NCI-H1930 (cell line): ENCODE measurements around the gene SAMD14.

Source experiments
- DNase-seq, 2 experiments: peaks; one replicate each; lab custom pipeline; 2025; lab: John Stamatoyannopoulos, UW

The SAMD14 gene

DNA sequence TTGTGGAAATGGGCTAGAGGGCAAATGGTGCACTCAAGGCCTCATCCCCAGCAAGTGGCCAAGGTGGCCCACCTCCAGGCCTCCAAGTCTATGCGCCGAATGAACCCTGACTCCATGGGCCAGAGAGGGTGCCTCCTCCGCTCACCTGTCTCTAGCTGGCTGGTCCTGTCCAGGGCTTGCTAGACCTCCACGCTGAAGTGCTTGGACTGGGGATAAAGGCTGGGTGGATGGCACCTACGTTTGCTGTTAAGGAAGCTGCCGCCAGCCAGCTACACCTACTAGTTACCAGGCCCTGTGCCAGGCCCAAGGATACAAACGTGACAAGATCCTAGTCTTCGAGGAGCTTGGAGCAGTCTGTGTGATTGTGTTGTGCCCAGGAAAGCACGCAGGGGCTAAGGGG lies 35.1 kb upstream of the SAMD14 start:
- DNase-seq: no peak

DNA sequence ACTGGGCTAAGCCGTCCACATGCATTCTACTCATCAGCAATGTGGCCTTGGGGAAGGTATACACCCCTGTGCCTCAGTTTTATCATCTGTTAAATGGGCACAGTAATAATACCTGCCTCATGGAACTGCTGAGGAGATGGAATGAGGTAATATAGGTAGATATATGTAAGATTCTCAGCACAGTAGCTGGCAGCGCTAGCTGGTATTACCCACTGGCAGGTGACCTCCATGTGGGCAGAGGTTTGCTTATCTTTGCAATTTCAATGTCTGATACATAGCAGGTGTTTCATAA lies 34.7 kb upstream of the SAMD14 start:
- no peak for DNase-seq

DNA sequence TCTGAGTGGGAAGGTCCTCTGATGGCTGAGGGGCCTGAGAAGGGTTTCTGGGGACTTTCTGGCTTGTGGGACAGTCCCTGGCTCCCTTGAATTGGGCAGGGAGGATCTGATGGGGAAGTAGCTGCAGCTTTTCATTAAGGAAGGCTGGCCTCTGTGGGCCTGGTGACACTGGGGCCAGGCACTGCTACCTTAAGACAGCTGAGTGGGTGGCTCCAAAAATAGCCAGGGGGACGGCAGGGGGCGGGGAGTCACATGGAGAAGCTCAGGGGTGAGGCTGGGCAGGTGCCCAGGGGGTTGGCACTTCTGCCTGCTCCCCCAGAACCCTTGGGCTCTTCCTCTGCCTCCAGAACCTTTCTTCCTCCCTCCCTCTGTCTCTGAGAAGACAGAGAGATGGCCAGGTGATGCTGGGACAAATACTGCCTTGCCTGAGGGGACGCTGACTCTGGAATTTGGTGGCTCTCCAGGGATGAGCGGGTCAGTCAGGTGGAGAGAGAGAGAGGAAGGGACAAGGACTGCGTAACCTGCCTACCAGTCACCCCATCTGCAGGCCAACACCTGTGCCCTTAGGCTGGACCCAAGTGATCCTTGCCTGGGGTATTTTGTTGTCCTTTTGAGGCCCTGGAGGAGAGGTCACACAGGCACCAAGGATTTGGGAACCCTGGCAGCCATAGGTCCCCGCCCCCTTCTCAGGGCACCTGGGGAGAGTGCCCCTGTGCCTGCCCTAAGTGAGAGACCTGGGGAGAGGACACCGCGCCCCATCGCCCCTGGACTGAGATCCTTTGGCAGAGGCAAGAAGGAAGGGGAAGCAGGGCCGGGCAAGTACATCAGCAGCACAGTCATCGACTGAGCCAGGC lies 34.1 kb upstream of the SAMD14 start:
- no peak for DNase-seq

DNA sequence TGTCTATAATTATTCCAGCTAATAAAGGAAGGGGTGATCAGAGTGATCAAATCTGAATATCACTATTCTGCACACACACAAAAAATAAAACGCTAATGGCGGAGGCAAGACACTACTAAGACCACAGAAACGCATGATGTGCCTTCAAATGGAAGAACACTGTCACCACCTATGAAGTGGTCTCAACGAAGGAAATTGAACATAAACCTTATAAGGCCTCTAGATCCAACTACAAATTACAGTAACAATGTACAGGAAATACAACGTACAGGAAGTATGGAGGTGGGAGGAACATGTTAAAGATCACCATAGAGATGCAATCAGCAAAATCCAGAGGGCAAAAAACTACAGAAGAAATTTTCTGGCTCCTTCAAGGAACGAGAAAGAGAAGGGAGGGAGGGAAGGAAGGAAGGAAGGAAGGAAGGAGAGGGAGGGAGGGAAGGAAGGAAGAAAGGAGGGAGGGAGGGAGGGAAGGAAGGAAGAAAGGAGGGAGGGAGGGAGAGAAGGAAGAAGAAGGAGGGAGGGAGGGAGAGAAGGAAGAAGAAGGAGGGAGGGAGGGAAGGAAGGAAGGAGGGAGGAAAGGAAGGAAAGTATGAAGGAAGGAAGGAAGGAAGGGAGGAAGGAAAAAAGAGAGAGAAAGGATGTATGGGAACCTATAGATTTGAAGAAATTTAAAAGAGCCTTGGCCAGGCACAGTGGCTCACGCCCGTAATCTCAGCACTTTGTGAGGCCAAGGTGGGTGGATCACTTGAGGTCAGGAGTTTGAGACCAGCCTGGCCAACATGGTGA lies 32.7 kb upstream of the SAMD14 start:
- no peak for DNase-seq

DNA sequence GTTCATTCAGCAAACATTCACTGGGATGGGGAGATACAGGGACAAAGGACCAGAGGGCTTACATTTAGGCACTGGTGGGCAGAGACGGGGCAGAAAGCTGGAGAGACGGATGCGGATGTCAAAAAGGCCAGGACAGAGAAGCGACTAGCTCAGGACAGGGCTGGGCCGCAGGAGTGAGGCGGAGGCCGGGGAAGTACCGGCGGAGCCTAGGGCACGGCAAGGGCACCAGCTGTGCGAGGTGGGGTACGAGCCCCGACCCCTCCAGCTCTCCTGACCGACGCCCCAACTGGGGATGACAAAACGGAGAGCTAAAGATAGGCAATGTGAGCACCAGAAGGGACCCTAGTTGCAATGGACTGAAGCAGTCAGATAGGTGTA lies 31.9 kb upstream of the SAMD14 start:
- no peak for DNase-seq

DNA sequence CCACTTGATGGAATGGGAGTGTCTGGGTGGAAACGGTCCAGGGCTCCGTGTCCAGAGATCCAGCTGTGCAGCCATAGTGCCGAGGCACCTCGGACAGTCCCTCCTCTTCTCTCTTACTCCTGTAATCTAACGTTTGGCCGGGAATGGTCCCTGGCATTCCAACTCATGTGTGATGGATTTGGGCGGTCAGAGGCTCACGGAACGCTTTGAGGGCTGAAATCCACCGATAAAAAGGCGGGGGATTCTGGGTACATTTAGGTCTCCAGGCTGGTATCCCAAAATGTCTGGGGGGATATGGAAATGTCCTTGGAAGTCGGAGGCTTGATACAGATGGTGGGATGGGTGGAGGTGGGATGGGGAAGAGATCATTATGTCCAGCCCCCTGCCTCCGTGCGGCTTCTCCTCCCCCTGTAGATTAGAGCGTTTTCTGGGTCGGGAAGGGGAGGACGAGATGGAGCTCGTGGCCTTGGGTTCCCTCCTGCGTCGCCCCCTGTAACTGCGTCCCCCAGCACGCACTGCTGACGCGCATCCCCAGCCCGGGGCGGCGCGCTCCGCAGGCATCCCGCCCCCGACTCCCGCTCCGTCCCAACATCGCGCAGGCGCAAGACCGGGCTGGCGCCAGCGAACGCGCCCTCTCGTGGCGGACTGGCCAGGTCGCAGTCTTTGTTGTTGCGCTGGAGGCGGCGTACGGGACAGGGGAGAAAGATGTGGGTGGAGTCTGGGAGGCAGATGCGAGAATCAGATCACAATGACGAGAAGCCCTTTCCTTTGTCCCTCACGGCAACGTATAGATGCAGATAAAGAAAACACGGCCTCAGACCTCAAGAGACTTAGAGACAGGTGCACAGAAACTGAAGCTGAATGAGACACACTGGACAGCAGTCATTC lies 31.3 kb upstream of the SAMD14 start:
- DNase-seq: peak; percentile 90 to 91

DNA sequence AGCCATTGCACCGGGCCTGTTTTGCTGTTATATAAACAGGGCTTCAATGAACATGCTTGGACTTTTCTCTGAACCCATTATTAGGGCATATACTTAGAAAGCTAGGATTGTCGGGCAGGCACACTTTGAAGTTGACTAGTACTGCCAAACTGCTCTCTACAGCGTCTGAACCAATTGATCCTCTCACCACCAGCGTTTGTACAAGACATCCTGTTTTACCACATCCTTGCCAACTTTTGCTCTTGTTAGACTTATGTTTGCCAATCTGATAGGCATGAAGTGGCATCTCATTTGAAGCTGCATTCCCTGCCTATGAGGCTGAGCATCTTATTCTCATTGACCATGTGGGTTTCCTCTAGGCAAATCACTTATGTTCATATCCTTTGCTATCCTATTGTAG lies 27.9 kb upstream of the SAMD14 start:
- no peak for DNase-seq

DNA sequence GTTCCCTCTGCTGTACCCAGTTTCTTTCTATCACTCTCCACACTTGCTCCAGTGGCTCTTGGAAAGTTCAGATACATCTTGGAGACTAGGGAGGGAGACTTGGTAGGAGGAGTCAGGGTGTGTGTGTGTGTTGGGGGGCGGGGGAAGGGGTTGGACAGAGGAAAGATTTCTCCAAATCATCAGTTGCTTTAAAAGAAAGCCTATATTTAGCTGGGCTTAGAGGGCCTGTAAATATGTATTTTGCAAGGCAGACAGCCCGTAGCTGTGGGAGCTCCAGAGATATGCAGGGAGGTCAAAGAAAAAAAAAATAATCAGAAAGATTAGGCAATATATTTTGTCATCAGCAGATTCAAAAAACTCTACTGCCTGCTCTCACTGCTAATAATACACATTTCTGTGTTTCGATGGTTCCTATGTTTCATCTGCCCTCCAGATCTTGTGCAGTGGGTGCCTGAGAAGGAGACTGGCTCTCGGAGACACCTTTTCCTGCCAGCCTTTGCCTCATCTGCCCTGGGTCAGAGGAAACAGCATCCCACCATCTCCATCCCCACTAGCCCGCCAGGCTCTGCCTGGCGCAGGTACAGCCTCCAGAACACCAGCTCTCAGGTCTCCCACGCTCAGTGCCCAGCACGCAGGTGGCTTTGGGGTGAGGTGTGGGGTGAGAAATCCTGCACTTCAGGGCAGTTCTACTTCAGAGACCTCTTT lies 25.3 kb upstream of the SAMD14 start:
- DNase-seq: no peak

DNA sequence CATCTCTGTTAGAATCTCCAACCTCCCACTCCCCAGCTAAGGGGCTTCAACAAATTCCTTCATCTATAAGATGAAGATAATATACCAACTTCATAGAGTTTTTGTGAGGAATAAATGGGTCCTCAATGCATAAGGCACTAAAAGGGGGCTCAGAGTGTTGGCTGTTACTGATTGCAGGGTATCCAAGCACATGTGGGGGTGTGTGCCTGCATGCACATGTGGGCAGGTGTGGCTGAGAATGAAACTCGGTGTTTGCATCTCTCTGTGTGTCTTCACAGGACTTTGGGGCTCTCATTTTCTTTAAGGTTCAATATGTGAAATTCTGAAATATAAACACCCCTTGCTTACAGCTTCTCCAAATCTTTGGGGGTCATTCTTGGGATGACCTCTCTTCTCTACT lies 24.6 kb upstream of the SAMD14 start:
- no peak for DNase-seq

DNA sequence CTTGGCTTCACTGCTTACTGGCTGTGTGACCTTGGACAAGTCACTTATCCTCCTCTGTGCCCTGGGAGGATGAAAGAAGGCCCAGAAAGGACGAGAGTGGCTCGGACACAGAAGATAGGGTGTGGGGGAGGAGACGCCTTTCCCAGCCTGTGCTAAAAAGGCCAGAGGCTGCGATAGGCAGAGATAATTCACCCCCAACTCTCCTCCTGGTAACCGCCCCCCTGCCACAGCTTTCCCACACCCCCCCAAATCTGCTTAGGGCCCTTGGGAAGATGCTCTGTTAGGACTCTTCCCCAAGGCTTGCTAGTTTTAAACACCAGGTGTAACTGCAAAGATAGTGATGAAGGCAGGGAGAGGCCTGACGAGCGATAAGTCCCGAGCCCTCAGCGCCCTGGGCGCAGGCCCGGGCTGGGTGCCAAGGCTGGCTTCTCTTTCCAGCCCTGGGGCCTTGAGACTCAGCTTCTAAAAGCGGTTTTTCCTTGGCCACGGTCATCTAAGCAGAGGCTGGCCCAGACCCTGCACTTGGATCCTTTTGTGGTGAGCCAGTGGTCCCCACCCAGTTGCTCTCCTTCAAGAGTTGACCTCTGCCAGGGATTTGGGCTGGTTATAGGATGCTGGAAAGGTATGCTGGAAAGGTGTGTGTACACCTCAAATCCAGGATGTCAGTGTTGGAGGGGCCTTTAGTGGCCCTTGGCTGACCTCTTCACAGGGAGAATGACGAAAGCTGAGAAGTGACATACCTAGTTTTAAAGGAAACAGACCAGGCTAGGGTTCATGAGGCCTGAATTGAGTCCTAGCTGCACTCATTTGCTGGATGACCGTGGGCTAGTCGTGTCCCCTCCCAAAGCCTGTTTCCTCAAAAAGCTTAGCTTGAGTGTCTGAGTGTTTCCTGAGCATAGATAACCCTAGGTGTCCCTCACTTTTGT lies 24.0 kb upstream of the SAMD14 start:
- no peak for DNase-seq

DNA sequence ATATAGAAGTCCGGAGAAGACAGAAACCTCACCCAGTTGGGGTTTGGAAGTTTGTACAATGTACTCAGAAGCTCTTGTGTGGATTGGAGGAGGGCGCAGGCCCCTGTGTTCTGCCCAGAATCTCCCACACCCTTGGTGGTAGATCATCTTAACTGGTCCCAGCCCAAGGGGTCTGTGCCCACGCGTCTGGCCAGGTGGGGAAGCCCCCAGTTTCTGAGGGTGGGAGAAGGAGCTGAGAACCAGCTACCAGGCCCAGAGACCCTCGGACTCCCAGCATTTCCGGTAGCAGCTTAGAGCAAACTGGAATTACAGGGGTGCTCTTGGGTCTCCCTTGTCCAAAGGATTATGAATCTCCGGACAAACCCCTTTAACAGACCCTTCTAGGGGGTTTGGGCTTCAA lies 22.8 kb upstream of the SAMD14 start:
- DNase-seq: no peak

DNA sequence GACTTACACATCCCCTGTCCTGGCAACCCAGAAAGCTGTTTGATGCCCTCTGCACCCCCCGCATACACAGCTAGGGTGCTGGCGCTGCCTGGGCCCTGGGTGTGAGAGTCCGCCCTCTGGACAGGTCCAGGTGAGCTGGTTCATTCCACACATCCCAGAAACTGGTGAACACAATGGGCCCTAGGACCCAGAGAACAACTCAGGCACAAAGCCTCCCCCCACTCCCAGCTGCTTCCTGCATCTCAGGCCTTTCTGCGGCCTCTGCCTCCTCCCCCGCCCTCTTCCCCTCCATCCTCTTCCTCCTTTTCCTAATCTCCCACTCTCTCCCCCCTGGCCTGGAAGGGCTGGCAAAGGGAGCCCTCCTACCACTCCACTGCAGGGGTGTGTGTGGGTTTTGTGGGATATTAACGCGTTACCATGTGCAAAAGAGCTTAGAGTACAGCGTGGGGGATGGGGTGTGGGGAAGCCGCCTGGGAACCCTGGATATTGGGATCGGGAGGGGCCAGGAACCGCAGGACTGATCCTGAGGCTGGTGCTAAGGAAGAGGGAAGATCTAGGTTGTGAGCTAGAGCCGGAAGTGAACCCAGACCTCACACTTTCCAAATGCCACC lies 22.1 kb upstream of the SAMD14 start:
- DNase-seq: peak; percentile 74 to 78

DNA sequence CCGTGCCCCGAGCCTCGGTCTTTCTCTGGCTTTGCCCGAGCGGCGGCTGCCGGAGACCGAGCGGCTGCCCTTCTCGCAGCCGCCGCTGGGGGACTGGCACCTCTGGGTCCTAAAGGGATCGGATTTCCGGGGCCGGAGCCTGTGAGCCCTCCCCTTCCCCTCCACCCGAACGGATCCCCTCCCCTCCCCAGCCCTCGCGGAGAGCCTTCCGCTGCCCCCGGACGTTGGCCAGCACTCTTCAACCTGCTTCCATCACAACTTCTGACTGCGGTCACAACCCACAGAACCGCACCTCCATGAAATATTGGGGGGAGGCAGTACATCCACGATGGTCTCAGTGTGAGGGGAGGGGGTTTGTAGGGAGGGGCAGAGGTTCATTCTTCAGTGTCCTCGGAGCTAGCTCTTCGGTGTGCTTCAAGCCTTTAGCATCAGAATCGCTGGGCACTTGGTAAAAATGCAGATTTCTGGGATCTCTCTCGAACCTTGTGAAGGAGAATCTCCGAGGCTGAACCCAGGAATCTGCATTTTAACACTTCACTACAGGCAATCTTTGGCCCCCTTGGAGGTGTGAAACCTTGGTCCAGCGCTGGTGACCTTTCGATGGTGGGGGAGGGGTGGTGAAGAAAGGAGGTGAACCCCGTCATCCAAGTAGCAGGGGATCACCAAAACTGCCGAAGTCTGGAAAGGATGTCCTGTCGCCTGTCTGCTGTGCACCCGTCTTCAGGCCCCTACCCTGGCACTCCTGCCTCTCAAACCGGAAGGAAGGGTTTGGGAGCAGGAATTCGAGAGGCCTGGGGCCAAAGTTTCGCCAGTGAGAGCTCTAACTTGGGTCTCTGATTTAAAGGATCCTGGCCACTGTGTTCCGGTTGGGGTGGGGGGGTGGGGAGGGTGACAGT lies 21.3 kb upstream of the SAMD14 start:
- DNase-seq: peak; percentile 76 to 84

DNA sequence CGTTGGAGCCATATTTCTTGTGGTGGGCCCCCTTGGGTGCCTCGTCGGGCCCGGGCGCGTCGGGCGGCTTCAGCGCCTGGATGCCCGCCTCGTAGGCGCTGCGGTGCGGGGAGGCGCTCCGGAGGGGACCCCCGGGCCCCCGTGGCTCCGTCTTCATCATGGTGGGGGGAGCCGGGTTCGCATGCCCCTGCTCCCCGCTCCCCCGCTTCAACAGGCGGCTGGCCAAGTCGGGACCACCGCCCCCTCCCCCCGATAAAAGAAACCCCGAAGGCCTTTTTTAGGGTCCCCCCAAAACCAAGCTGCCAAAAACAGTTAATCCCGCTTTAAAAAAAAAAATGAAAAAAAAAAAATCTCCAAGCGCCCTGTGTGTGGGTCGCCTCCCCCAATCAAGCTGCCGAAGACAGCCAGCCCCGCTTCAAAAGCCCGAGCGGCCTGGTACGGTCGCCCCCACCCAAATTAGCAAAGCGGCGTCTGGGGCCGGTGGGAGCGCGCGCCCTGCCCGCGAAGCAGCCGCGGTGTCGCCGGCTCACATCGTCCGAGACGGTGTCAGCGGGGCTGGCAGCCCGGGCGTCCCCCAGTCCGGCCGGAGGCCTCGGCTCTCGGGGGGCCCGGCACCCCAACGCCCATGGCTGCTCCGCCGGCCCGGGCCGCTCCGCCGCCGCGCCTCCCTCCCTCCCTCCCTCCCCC lies 20.5 kb upstream of the SAMD14 start, which contains the start of gene PPP1R9B:
Gene PPP1R9B (minus strand): TSS at position 324 of the 687 bp plus-strand sequence. CDS start 164 bp downstream, at position 160.
- no peak for DNase-seq

DNA sequence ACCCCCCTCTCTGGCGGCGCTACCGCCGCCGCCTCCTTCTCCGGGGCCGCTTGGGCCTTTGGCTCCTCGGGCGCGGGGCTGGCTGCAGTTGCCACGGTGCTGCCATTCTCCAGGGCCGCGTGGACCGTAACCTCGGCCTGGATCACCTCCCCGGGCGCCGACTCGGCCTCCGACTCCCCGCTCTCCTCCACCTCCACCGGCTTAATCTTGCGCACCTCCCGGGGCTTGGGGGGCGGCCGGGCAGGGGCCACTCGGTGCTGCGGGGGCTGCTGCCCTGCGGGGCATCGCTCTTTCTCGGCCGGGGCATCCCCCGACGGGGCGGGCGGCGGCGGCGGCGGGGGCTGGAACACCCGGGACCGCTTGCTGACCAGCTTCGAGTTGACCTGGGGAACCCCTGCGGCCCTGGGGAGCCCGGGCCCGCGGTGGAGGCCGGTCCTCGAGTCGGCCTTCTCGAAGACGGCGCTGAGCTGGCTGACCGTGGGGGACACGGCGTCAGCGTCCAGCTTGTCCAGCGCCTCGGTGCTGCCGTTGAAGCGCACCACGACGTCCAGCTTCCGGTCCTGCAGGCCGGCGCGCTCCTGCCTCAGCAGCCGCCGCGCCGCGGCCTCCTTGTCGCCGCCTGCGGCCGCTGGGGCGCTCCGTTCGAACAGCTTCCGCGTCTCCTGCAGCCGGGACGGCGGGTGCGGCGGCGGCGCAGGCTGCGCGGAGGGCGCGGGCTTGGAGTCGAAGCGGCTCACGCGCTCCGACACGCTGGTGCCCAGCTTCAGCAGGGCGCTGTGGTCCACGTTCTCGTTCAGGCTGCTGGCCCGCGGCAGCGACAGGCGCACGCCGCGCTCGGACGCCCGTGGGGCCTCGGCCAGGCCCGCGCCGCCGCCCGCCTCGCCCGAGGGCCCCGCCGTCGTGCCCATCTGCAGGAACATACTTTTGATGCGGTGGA lies 19.7 kb upstream of the SAMD14 start:
- peak; percentile 37 to 41 for DNase-seq

DNA sequence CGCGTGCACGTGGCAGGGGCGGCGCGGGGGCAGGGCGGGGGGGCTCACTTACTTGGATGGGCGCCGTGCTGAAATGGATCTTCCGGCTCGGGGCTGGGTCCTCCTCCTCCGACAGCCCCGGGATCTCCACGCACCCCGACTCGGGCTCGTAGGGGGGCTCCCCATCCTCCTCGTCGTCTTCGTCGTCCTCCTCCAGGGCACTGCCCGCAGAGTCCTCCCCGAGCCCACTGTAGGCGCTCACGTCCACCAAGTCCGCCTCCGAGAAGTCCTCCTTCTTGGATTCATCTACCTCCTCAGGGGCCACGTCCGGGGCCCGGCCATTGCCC lies 19.1 kb upstream of the SAMD14 start:
- no peak for DNase-seq

DNA sequence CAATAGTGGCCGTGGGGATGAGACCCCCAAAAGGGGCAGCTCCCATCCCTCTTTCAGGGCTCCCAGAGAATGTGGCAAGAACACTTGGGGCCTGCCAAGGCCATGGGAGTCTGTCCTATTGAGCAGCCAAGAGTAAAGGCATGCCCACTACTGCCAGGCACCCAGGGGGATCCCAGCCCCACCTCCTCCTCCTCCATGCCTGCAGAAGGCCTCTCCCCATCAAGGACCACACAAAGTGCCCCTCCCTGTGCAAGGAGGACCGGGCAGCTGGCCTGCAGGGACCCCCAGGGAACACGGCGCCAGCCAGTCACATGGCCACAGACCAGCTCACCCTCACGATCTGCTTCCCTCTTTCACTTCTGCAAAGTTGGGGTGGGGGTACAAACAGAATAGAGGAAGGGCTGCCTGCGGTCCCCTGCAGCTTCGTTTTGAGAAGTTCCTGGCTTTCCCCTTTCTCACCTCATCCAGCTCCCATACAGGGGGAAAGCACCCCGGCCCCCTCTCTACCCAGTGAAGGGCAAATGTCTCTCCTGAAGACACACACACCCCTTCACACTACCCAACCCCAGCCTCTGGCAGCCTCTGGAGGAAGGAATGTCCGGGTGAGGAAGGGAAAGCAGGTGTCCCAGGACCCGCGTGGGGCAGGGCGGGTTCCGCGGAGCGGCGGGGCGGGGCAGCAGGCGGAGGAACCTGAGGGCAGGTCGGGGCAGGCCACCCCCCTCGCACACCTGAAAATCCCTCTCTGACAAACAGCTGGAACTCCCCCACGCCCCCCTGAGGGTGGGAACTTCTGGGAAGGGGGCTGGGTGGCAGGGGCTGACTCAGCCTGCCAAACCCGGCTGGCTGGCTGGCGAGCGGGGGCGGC lies 18.5 kb upstream of the SAMD14 start:
- no peak for DNase-seq
